OCI-LY7 (cell line): ENCODE data around the gene DGKB. TPM values are rescaled to one million over a fixed set of nuclear protein-coding genes. Genes with fewer than 3 reads are reported as not detected.

Experiments
- BruUV-seq: library from RNA; stranded (reverse); fragments of 400-500 nt; replicated peaks from 2 replicates; lab custom pipeline; 2021; lab: Mats Ljungman, UMichigan
- CTCF ChIA-PET: fragments of 300-600 bp; sonication (Branson Sonifier 250); formaldehyde crosslinking; loops from one replicate; lab custom pipeline; 2022; ENCODE audit warnings: antibody characterized with exemption; ENCODE audit not compliant: unreplicated experiment; lab: Charles Lee
- POLR2A ChIA-PET: fragments of 300-600 bp; sonication (Branson Sonifier 250); formaldehyde crosslinking; loops from one replicate; lab custom pipeline; 2022; ENCODE audit warnings: antibody characterized with exemption; lab: Charles Lee
- DNase-seq: peaks from one replicate; pipeline ENCODE4 v3.0.0-alpha.2; 2015; ENCODE audit warnings: low spot score
- H2AFZ ChIP-seq: fragments of 200-600 bp; sonication (generic), shearing (Covaris generic); 2 replicates; pipeline ENCODE4 v1.6.1; 2014; ENCODE audit warnings: mild to moderate bottlenecking, antibody characterized with exemption, low read length, moderate library complexity
- H3K27ac ChIP-seq: fragments of 200-600 bp; sonication (generic); 2 replicates; pipeline ENCODE4 v1.5.1; 2014; ENCODE audit warnings: mixed run types, low read depth, mild to moderate bottlenecking, moderate library complexity, low read length, inconsistent platforms; ENCODE audit not compliant: poor library complexity, severe bottlenecking
- H3K36me3 ChIP-seq: fragments of 200-600 bp; sonication (generic); 2 replicates; pipeline ENCODE4 v1.6.1; 2014; ENCODE audit warnings: mild to moderate bottlenecking, antibody characterized with exemption, low read length, moderate library complexity, mixed read lengths; ENCODE audit not compliant: insufficient read depth
- H3K4me1 ChIP-seq: fragments of 200-600 bp; sonication (generic); 2 replicates; pipeline ENCODE4 v1.5.1; 2014; ENCODE audit warnings: mild to moderate bottlenecking, low read length; ENCODE audit not compliant: insufficient read depth, poor library complexity, severe bottlenecking
- H3K4me2 ChIP-seq: fragments of 200-600 bp; sonication (generic); 2 replicates; pipeline ENCODE4 v1.6.1; 2014; ENCODE audit warnings: mild to moderate bottlenecking, low read length
- H3K4me3 ChIP-seq: fragments of 200-600 bp; sonication (generic); 2 replicates; pipeline ENCODE4 v1.5.1; 2014; ENCODE audit warnings: mild to moderate bottlenecking, low read depth, low read length; ENCODE audit not compliant: poor library complexity, severe bottlenecking
- H3K79me2 ChIP-seq: fragments of 200-600 bp; sonication (generic); 2 replicates; pipeline ENCODE4 v1.6.1; 2016; ENCODE audit warnings: low read depth, mild to moderate bottlenecking, low read length, moderate library complexity, mixed read lengths; ENCODE audit not compliant: insufficient read depth
- H3K9me2 ChIP-seq: fragments of 200-600 bp; sonication (generic); 2 replicates; pipeline ENCODE4 v1.6.1; 2016; ENCODE audit warnings: mild to moderate bottlenecking, low read length, mixed read lengths; ENCODE audit not compliant: insufficient read depth
- H3K9me3 ChIP-seq: fragments of 200-600 bp; sonication (generic); 2 replicates; pipeline ENCODE4 v1.6.1; 2014; ENCODE audit warnings: mild to moderate bottlenecking, mixed run types, low read length, mixed read lengths
- H4K20me1 ChIP-seq: fragments of 200-600 bp; sonication (generic); 2 replicates; pipeline ENCODE4 v1.6.1; 2014; ENCODE audit warnings: mild to moderate bottlenecking, antibody characterized with exemption, low read length, moderate library complexity, mixed read lengths; ENCODE audit not compliant: insufficient read depth
- CTCF ChIP-seq: fragments of 200-600 bp; sonication (generic); conservative IDR thresholded peaks from 2 replicates; pipeline ENCODE4 v1.5.1; 2014; ENCODE audit warnings: mild to moderate bottlenecking, antibody characterized with exemption, low read length, moderate library complexity, mixed read lengths
- EZH2phosphoT487 ChIP-seq: fragments of 200-600 bp; sonication (generic); IDR thresholded peaks from 2 replicates; pipeline ENCODE4 v1.6.1; 2018; ENCODE audit warnings: low read depth, borderline replicate concordance, mild to moderate bottlenecking, mixed run types, antibody characterized with exemption, low read length, moderate library complexity, mixed read lengths
- intact Hi-C: fragments of 100-400 bp; cut with micrococcal nuclease; formaldehyde crosslinking; loops from one replicate; pipeline ENCODE4 v1.10.0; 2022; ENCODE audit not compliant: unreplicated experiment
- total RNA-seq, 2 experiments: library from RNA; depleted of rRNA in 1 of 2; stranded (reverse); fragments of >200 nt in 1 of 2; shearing (Covaris generic) in 1 of 2; gene quantifications; 2 replicates each; pipeline ENCODE4 v1.2.3, GENCODE V29; 2014 to 2022

DGKB gene
- total RNA-seq, 2 experiments from 2014 or later = not detected

- H3K79me2 ChIP-seq = no peaks in the 10 kb centered on the region
- no peak overlapping the region for H3K4me3 ChIP-seq
- H2AFZ ChIP-seq = no peak overlapping the region
- ChIA-PET CTCF (no interaction called here), POLR2A (interaction anchor here (0.7 kb wide), 1 partner anchor 376 kb away, joined by 3 read pairs; no protein-coding TSS in a partner anchor)
- TF ChIP-seq CTCF (no peak), EZH2phosphoT487 (no peak)
- DNase-seq = no peak
- no peak overlapping the region for H3K4me2 ChIP-seq
- intact Hi-C loops = no loop called here
- H3K36me3 ChIP-seq = no peaks in the 10 kb centered on the region
- H4K20me1 ChIP-seq = no peaks in the 10 kb centered on the region
- no TSS peak for BruUV-seq
- H3K9me2 ChIP-seq = no peaks in the 10 kb centered on the region
- H3K4me1 ChIP-seq = no peaks in the 10 kb centered on the region
- H3K9me3 ChIP-seq = no peaks in the 10 kb centered on the region
- H3K27ac ChIP-seq = no peak overlapping the region
Observed at GRCh38 chr7:14899030-14899429, 3.5 kb downstream of the DGKB start.

GRCh38 chr7:14896461-14896860, 6.1 kb downstream of the DGKB start:
- Histone ChIP-seq H4K20me1 (no peaks in the 10 kb centered on the region), H3K4me3 (no peak overlapping the region), H3K36me3 (no peaks in the 10 kb centered on the region), H3K27ac (no peak overlapping the region), H3K9me2 (no peaks in the 10 kb centered on the region), H3K4me2 (no peak overlapping the region), H2AFZ (no peak overlapping the region), H3K79me2 (no peaks in the 10 kb centered on the region), H3K9me3 (no peaks in the 10 kb centered on the region), H3K4me1 (no peaks in the 10 kb centered on the region)
- no peak for DNase-seq
- TF ChIP-seq CTCF = no peak
- BruUV-seq = no TSS peak
- intact Hi-C loops = no loop called here
- ChIA-PET CTCF (no interaction called here), POLR2A (no interaction called here)

DNA sequence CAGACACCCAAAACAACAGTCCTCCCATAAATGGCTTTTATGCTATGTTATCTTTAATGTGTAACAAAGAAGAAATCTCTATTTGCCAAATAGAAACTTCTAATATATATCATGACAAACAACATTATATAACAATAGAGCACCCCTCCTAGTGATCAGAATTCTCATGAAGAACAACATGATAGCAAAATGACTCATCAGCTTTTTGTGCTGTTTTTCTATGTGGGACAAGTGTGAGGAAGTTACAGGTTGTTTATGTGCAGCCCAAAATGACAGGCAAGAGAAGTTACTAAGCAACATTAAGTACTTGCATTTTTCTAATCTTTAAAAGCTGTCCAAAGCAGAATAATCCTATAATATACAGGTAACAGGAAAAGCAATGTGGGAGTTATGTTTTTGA, 7.7 kb downstream of the DGKB start:
- no peak for TF ChIP-seq EZH2phosphoT487
- TF ChIP-seq CTCF = no peak
- H3K9me3 ChIP-seq = no peaks in the 10 kb centered on the region
- intact Hi-C loops = no loop called here
- CTCF ChIA-PET = no interaction called here
- POLR2A ChIA-PET = interaction anchor here (1.2 kb wide), 1 partner anchor 8 kb away, joined by 3 read pairs; the partner anchor contains the start of gene DGKB
- H3K9me2 ChIP-seq = no peaks in the 10 kb centered on the region
- no peaks in the 10 kb centered on the region for H3K4me1 ChIP-seq
- H3K79me2 ChIP-seq = no peaks in the 10 kb centered on the region
- no peaks in the 10 kb centered on the region for H4K20me1 ChIP-seq
- no peaks in the 10 kb centered on the region for H3K36me3 ChIP-seq
- no TSS peak for BruUV-seq
- no peak overlapping the region for H3K4me3 ChIP-seq
- H2AFZ ChIP-seq = no peak overlapping the region
- DNase-seq = no peak
- H3K4me2 ChIP-seq = no peak overlapping the region
- H3K27ac ChIP-seq = no peak overlapping the region
